Spleen (tissue), 11 donors: Measurements from ENCODE around the gene PTPRO. TPM values are rescaled to one million over a fixed set of nuclear protein-coding genes. Genes with fewer than 3 reads are reported as not detected.
A peak's percentile ranks its signal among the peaks of the same experiment; 100 is the strongest.

Source experiments
- DNase-seq: peaks from one replicate; pipeline ENCODE4 v3.0.0-alpha.2; 2020
- H3K27ac ChIP-seq, 8 donors: fragments of 200-600 bp; sonication (generic) in 7 of 8; 1 replicate in 4 of 8; 2 replicates in 4 of 8; pipeline versions ENCODE4 v1.5.0 to v1.8.0; 2016 to 2021; ENCODE audit warnings: inconsistent platforms in 4 of 8, mild to moderate bottlenecking in 4 of 8, moderate library complexity in 1 of 8
- H3K27me3 ChIP-seq, 7 donors: fragments of 200-600 bp; sonication (generic) in 6 of 7; replicated peaks in 1 of 7; 1 replicate in 4 of 7; 2 replicates in 3 of 7; pipeline versions ENCODE4 v1.5.0 to v1.8.0; 2016 to 2021; ENCODE audit warnings: inconsistent platforms in 3 of 7, mild to moderate bottlenecking in 1 of 7
- H3K36me3 ChIP-seq, 6 donors: fragments of 200-600 bp; sonication (generic) in 5 of 6; 1 replicate in 4 of 6; 2 replicates in 2 of 6; pipeline versions ENCODE4 v1.5.0 to v1.8.0; 2016 to 2021; ENCODE audit warnings: inconsistent platforms in 2 of 6
- H3K4me1 ChIP-seq, 6 donors: fragments of 200-600 bp; sonication (generic) in 5 of 6; 1 replicate in 3 of 6; 2 replicates in 3 of 6; pipeline versions ENCODE4 v1.5.0 to v1.8.0; 2016 to 2021; ENCODE audit warnings: inconsistent platforms in 3 of 6
- H3K4me3 ChIP-seq, 8 donors: fragments of 200-600 bp; sonication (generic) in 7 of 8; 1 replicate in 4 of 8; 2 replicates in 4 of 8; pipeline versions ENCODE4 v1.5.0 to v1.8.0; 2016 to 2021; ENCODE audit warnings: inconsistent platforms in 4 of 8, mild to moderate bottlenecking in 4 of 8, moderate library complexity in 2 of 8
- H3K9me3 ChIP-seq, 8 donors: fragments of 200-600 bp; sonication (generic) in 7 of 8; 1 replicate in 4 of 8; 2 replicates in 4 of 8; pipeline versions ENCODE4 v1.5.0 to v1.8.0; 2016 to 2021; ENCODE audit warnings: inconsistent platforms in 4 of 8
- CTCF ChIP-seq, 11 experiments: fragments of 200-600 bp in 7 of 11; fragments of 450-650 bp in 4 of 11; sonication (generic) in 4 of 11; IDR thresholded peaks in 8 of 11; conservative IDR thresholded peaks in 3 of 11; 1 replicate in 7 of 11; 2 replicates in 4 of 11; pipeline versions ENCODE4 v1.4.0 to v1.8.0; 2016 to 2021; ENCODE audit warnings: antibody characterized with exemption in 11 of 11, inconsistent platforms in 4 of 11, mild to moderate bottlenecking in 1 of 11
- POLR2A ChIP-seq, 3 donors: fragments of 450-650 bp; IDR thresholded peaks; one replicate each; pipeline ENCODE4 v1.5.1; 2017; ENCODE audit warnings: antibody characterized with exemption in 3 of 3, mild to moderate bottlenecking in 1 of 3
- POLR2AphosphoS5 ChIP-seq, 3 donors: sonication (generic); formaldehyde crosslinking; IDR thresholded peaks; one replicate each; pipeline ENCODE4 v1.5.1; 2017; ENCODE audit warnings: antibody characterized with exemption in 3 of 3
- WGBS, 5 donors: extraction: QIAGEN DNeasy Blood & Tissue Kit in 3 of 5; methylation state at CpG; one replicate each; pipeline versions ENCODE4 v1.1.5 to v1.1.7; 2013 to 2018; 5-methylcytosine and 5-hydroxymethylcytosine counted together
- intact Hi-C: fragments of 100-400 bp; cut with DNase I; formaldehyde crosslinking; loops from one replicate; pipeline ENCODE4 v1.15.0; 2023; ENCODE audit warnings: low total_unique reads
- polyA plus RNA-seq, 3 donors: library from polyadenylated mRNA; stranded (reverse); fragments of 200-250 nt; gene quantifications; one replicate each; pipeline ENCODE4 v1.2.1, GENCODE V29; 2013
- total RNA-seq, 7 donors: library from RNA; depleted of rRNA in 3 of 7; stranded (reverse); fragments of >200 nt in 3 of 7; fragmentation: NEBNext Ultra II Directional in 4 of 7; extraction: Animal tissue kit (Norgen Biotek cat#: 25700) in 4 of 7; gene quantifications; one replicate each; pipeline versions ENCODE4 v1.1.0 to v1.2.1, GENCODE V29; 2016 to 2021
- donor health status: healthy with polysubstance abuse.
- donor health status: DM: no; HTN: no; CAD: no; lungs with moderate emphysema.
- donor health status: DM: no; HTN: no; CAD: no.
- donor health status: Bipolar disorder and iron deficiency.
- donor health status: healthy.
- donor health status: DM: no; HTN: no; CAD: no.
- donor health status: DM: yes; HTN: yes; CAD: no.

PTPRO gene
- total and polyA plus RNA-seq, 10 donors, result 2.3 to 12.2 (median 5.6) TPM

- TF ChIP-seq POLR2A (IDR thresholded peaks at IDR 0.05), result no peak
- TF ChIP-seq CTCF (IDR thresholded peaks at IDR 0.05 in 8 of 11, conservative IDR thresholded peaks at IDR 0.05 in 3 of 11), result no peak
- TF ChIP-seq POLR2AphosphoS5 (IDR thresholded peaks at IDR 0.05), result no peak
- no peak for DNase-seq
- intact Hi-C loops, result no loop called here
- Histone ChIP-seq H3K27ac (no peak overlapping the region), H3K9me3 (no peaks in the 10 kb centered on the region), H3K27me3 (no peaks in the 10 kb centered on the region), H3K4me1 (no peaks in the 10 kb centered on the region), H3K36me3 (no peaks in the 10 kb centered on the region), H3K4me3 (no peak overlapping the region)
- 80 to 93% (median 89%) methylated on average over 1 of the region's 1 CpG for WGBS, 5 donors
These were observed 107.0 kb downstream of the PTPRO start for GRCh38 chr12:15429262-15429661.

GRCh38 chr12:15435597-15435996 is 113.3 kb downstream of the PTPRO start:
- no peak overlapping the region for H3K27ac ChIP-seq
- no peak for DNase-seq
- intact Hi-C loops, result no loop called here
- peaks cover 0 to 32% (median 21%) of the 10 kb centered on the region in 8 donors for H3K9me3 ChIP-seq
- H3K4me3 ChIP-seq, result no peak overlapping the region
- TF ChIP-seq CTCF (IDR thresholded peaks at IDR 0.05 in 8 of 11, conservative IDR thresholded peaks at IDR 0.05 in 3 of 11), result no peak
- no peak for TF ChIP-seq POLR2A (IDR thresholded peaks at IDR 0.05)
- TF ChIP-seq POLR2AphosphoS5 (IDR thresholded peaks at IDR 0.05), result no peak
- peaks cover 0 to 6% (median 0%) of the 10 kb centered on the region in 7 donors for H3K27me3 ChIP-seq
- whole genome bisulfite sequencing, 5 donors, result 91 to 98% (median 97%) methylated on average over 2 of the region's 2 CpGs
- no peaks in the 10 kb centered on the region for H3K36me3 ChIP-seq
- no peaks in the 10 kb centered on the region for H3K4me1 ChIP-seq

- Histone ChIP-seq H3K9me3 (peaks cover 0 to 32% (median 21%) of the 10 kb centered on the region in 8 donors), H3K36me3 (no peaks in the 10 kb centered on the region), H3K27ac (no peak overlapping the region)
These were observed 117.2 kb downstream of the PTPRO start for GRCh38 chr12:15439459-15439858.

GRCh38 chr12:15443050-15443449 is 120.7 kb downstream of the PTPRO start:
- H3K9me3 ChIP-seq, result peaks cover 0 to 21% (median 15%) of the 10 kb centered on the region in 8 donors

More at GRCh38 chr12:15439459-15439858, 117.2 kb downstream of the PTPRO start:
- Histone ChIP-seq H3K27me3 (peaks cover 0 to 6% (median 0%) of the 10 kb centered on the region in 7 donors), H3K4me1 (no peaks in the 10 kb centered on the region), H3K4me3 (no peak overlapping the region)
- DNase-seq, result peak; percentile 70
- WGBS, 5 donors, result 76 to 95% (median 92%) methylated on average over 9 of the region's 9 CpGs
- intact Hi-C loops, result no loop called here
- no peak for TF ChIP-seq POLR2AphosphoS5 (IDR thresholded peaks at IDR 0.05)
- no peak for TF ChIP-seq CTCF (IDR thresholded peaks at IDR 0.05 in 8 of 11, conservative IDR thresholded peaks at IDR 0.05 in 3 of 11)
- no peak for TF ChIP-seq POLR2A (IDR thresholded peaks at IDR 0.05)

More at GRCh38 chr12:15443050-15443449, 120.7 kb downstream of the PTPRO start:
- TF ChIP-seq POLR2A (IDR thresholded peaks at IDR 0.05) (no peak), CTCF (IDR thresholded peaks at IDR 0.05 in 8 of 11, conservative IDR thresholded peaks at IDR 0.05 in 3 of 11) (no peak), POLR2AphosphoS5 (IDR thresholded peaks at IDR 0.05) (no peak)
- intact Hi-C loops, result no loop called here
- Histone ChIP-seq H3K27ac (no peak overlapping the region), H3K27me3 (no peaks in the 10 kb centered on the region), H3K4me3 (no peak overlapping the region), H3K36me3 (no peaks in the 10 kb centered on the region), H3K4me1 (no peaks in the 10 kb centered on the region)
- WGBS, 5 donors, result 89 to 95% (median 90%) methylated on average over 3 of the region's 3 CpGs
- no peak for DNase-seq
